HUES48 (cell line): Measurements from ENCODE around the gene SLC43A1.
A peak's percentile ranks its signal among the peaks of the same experiment; 100 is the strongest.

Experiments
- H3K27ac ChIP-seq: one replicate; pipeline ENCODE4 v1.7.0; 2013; ENCODE audit warnings: low read depth, low read length, inconsistent platforms
- H3K27me3 ChIP-seq: 2 replicates; pipeline ENCODE4 v1.6.1; 2013; ENCODE audit warnings: mild to moderate bottlenecking, low read length; ENCODE audit not compliant: control insufficient read depth, insufficient read depth
- H3K36me3 ChIP-seq: 2 replicates; pipeline ENCODE4 v1.6.1; 2013; ENCODE audit warnings: low read length; ENCODE audit not compliant: control insufficient read depth, insufficient read depth
- H3K4me1 ChIP-seq: 2 replicates; pipeline ENCODE4 v1.6.1; 2013; ENCODE audit warnings: mild to moderate bottlenecking, low read length; ENCODE audit not compliant: control insufficient read depth, insufficient read depth
- H3K4me3 ChIP-seq: 2 replicates; pipeline ENCODE4 v1.5.1; 2013; ENCODE audit warnings: mild to moderate bottlenecking, low read depth, low read length
- H3K9ac ChIP-seq: 2 replicates; pipeline ENCODE4 v1.6.1; 2013; ENCODE audit warnings: mild to moderate bottlenecking, low read depth, low read length, moderate library complexity
- H3K9me3 ChIP-seq: 2 replicates; pipeline ENCODE4 v1.6.1; 2013; ENCODE audit warnings: low read length; ENCODE audit not compliant: control insufficient read depth, insufficient read depth

The SLC43A1 gene

DNA sequence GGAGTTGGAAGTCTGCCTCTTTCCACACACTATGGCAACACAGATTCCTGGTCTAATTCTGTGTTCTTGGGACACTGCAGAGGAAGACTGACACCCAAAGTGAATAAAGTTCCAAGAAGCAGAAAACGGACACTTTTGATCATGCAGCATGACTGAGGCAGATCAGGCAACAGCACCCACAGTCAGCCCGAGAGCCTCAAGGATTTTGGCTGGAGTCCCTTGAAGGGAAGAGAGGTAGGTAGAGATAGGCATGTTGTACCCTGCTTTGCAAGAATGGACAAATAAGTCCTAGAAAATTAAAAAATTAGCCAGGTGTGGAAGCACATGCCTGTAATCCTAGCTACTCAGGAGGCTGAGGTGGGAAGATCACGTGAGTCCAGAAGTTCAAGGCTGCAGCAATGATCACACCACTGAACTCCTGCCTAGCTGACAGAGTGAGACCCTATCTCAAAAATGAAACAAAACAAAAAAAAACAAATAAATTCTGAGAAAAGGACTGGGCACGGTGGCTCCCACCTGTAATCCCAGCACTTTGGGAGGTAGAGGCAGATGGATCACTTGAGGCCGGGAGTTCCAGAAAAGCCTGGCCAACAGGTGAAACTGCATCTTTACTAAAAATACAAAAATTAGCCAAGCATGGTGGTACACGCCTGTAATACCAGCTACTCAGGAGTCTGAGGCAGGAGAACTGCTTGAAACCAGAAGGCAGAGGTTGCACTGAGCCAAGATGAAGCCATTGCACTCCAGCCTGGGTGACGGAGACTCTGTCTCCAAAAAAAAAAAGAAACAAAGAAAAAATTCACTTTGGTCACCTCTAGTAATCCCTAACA is 6.9 kb downstream of the SLC43A1 start:
- 0 out of 2 replicates have a peak, but pooled peaks cover 1% of the 10 kb centered on the region for H3K4me1 ChIP-seq

DNA sequence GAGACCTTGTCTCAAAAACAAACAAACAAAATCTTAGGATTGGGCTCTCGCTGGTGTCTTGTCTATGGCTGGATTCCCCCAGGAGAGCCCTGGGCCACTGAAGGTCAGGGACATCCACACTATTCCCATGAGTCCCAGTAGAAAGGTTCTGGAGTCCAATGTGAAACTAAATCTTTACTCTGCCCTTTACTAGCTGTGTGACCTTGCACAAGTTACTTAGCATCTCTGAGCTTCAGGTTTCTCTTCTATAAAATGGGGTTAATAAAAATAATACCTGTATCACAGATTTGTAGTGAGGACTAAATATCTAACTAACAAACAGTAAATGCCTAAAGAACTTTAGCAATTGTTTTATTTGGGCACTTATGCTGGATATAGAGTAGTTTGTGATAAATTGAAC is 9.0 kb downstream of the SLC43A1 start:
- no peak overlapping the region for H3K9ac ChIP-seq

More for the DNA sequence above, 6.9 kb downstream of the SLC43A1 start:
- H3K9me3 ChIP-seq, result no peaks in the 10 kb centered on the region
- H3K36me3 ChIP-seq, result 0 out of 2 replicates have a peak, but pooled peaks cover 6% of the 10 kb centered on the region
- H3K9ac ChIP-seq, result no peak overlapping the region
- no peaks in the 10 kb centered on the region for H3K27me3 ChIP-seq
- H3K4me3 ChIP-seq, result no peak overlapping the region
- H3K27ac ChIP-seq, result no peak overlapping the region

DNA sequence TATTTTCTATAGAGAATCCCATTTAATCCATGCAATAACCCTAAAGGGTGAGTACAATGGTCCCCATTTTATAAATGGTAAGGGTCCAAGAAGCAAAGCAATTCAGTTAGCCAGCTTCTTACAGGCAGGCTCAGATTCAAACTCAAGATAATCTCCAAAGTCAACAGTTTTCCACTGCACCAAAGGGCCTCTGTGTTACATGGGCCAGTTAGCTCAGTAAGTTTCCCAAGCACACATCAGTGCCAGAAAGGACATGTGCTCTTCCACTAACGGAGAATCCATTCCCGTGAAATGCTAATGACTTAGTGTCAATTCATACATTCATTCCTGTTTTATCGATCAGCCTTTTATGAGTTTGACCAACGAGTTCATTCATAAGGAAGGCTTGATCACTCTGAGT is 11.0 kb downstream of the SLC43A1 start:
- peaks cover 8% of the 10 kb centered on the region for H3K4me1 ChIP-seq
- no peaks in the 10 kb centered on the region for H3K9me3 ChIP-seq
- no peaks in the 10 kb centered on the region for H3K27me3 ChIP-seq
- H3K36me3 ChIP-seq, result peaks cover 14% of the 10 kb centered on the region; the same call in 1 of the 2 replicates
- H3K9ac ChIP-seq, result no peak overlapping the region
- H3K27ac ChIP-seq, result no peak overlapping the region
- no peak overlapping the region for H3K4me3 ChIP-seq

More for the DNA sequence above, 9.0 kb downstream of the SLC43A1 start:
- Histone ChIP-seq H3K27ac (no peak overlapping the region), H3K4me3 (no peak overlapping the region), H3K9me3 (no peaks in the 10 kb centered on the region), H3K4me1 (no peaks in the 10 kb centered on the region), H3K27me3 (no peaks in the 10 kb centered on the region), H3K36me3 (0 out of 2 replicates have a peak, but pooled peaks cover 6% of the 10 kb centered on the region)

DNA sequence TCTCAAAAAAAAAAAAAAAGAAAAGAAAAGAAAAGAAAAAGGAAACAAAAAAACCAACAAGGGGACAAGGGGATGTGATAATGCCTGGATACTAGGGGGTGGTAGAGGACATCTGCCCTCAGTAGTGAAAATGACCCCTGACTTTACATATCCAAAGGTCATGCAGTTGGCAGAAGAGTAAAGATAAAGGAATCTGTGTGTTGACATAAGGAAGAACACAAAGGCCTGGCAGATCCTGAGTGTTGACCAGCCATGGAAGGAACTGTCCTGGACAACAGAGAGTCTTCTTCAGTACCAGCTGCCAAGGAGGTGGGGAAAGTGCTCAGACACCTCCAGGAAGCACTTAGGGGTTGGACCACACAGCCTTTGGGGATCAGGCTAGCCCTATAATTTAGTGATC is 12.6 kb downstream of the SLC43A1 start:
- peaks cover 16% of the 10 kb centered on the region; the same call in 1 of the 2 replicates for H3K36me3 ChIP-seq

DNA sequence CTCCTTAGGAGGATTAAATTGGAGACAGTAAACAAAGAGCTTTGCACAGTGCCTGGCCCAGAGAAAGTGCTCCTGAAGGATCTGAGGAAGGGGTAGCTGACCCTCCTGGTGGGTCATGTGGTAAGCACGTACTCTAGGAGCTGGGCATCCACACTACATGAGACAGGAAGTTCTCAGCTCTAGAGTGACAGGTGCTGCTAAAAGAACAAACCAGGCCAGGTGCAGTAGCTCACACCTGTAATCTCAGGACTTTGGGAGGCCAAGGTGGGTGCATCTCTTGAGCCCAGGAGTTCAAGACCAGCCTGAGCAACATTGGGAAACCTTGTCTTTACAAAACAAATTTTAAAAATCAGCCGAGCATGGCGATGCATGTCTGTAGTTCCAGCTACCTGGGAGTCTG is 13.1 kb downstream of the SLC43A1 start:
- no peak overlapping the region for H3K4me3 ChIP-seq
- peaks cover 21% of the 10 kb centered on the region; the same call in 1 of the 2 replicates for H3K36me3 ChIP-seq
- no peak overlapping the region for H3K9ac ChIP-seq
- peaks cover 11% of the 10 kb centered on the region for H3K4me1 ChIP-seq
- no peaks in the 10 kb centered on the region for H3K27me3 ChIP-seq
- H3K27ac ChIP-seq, result no peak overlapping the region
- no peaks in the 10 kb centered on the region for H3K9me3 ChIP-seq

More for the DNA sequence above, 12.6 kb downstream of the SLC43A1 start:
- no peaks in the 10 kb centered on the region for H3K9me3 ChIP-seq
- no peak overlapping the region for H3K27ac ChIP-seq
- no peak overlapping the region for H3K4me3 ChIP-seq
- H3K27me3 ChIP-seq, result no peaks in the 10 kb centered on the region
- peaks cover 11% of the 10 kb centered on the region for H3K4me1 ChIP-seq
- no peak overlapping the region for H3K9ac ChIP-seq

DNA sequence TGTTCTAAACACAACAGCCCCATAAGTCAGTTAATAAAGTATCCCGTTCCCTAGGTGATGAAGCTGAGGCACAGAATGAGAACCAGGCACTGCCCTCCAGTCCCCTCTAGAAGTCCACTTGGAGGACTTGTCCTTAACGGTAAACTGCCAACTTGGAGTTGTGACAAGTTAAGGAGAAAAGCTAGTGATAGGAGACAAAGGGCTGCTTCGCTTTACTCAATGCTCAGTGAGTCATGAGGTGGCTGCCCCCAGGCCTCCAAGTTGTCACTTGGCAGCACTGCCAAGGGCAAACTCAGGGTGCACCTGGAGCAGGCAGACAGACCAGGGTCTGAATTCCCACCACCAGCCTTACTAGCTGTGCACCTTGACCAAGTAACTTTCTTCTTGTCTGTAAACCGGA is 13.5 kb downstream of the SLC43A1 start:
- H3K9ac ChIP-seq, result no peak overlapping the region
- peaks cover 11% of the 10 kb centered on the region for H3K4me1 ChIP-seq
- no peak overlapping the region for H3K27ac ChIP-seq
- H3K27me3 ChIP-seq, result no peaks in the 10 kb centered on the region
- no peaks in the 10 kb centered on the region for H3K9me3 ChIP-seq
- H3K36me3 ChIP-seq, result peaks cover 25% of the 10 kb centered on the region; the same call in 1 of the 2 replicates
- no peak overlapping the region for H3K4me3 ChIP-seq

DNA sequence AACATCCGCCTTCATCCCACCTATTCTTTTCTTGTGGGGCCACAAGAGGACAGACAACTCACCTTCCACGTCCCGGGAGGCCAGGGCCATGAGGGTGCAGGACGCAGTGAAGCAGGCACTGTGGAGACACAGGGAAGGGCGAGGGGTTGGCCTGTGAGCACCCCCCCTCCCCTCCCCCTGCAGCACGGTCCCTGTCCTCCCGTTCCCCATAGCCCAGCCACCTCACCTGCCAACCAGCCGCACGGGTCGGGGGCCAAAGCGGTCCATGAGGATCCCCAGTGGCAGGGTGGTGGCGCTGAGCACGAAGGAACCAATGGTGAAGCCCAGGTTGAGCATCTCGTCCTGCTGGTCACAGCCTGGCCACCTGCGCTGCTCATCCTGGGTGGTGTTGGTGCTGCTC is 14.6 kb downstream of the SLC43A1 start:
- Histone ChIP-seq H3K9ac (no peak overlapping the region), H3K9me3 (no peaks in the 10 kb centered on the region), H3K27me3 (no peaks in the 10 kb centered on the region), H3K36me3 (peaks cover 27% of the 10 kb centered on the region; the same call in 1 of the 2 replicates), H3K27ac (no peak overlapping the region), H3K4me3 (no peak overlapping the region), H3K4me1 (peaks cover 11% of the 10 kb centered on the region)

DNA sequence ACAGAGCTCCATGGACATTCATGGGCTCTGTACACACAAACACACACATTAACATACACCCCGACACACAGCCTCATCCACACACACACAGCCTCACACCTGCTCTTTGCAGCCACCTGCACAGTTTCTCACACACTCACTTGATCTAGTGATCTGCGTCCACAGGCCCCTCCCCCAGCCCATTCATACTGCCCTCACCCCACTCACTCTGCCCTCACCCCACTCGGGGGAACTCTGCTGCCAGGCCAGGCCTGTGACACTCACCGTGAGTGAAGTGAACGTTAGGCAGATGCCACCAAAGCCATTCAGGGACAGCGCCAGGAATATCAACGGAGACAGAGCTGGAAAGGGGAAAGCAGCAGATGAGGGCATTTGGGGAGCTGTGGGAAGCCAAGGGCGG is 15.0 kb downstream of the SLC43A1 start:
- H3K27ac ChIP-seq, result no peak overlapping the region
- H3K9ac ChIP-seq, result no peak overlapping the region
- no peaks in the 10 kb centered on the region for H3K9me3 ChIP-seq
- H3K4me3 ChIP-seq, result peak overlapping the region; percentile 43; the same call in 1 of the 2 replicates
- H3K4me1 ChIP-seq, result peaks cover 11% of the 10 kb centered on the region
- H3K36me3 ChIP-seq, result peaks cover 31% of the 10 kb centered on the region; the same call in 1 of the 2 replicates
- H3K27me3 ChIP-seq, result no peaks in the 10 kb centered on the region

DNA sequence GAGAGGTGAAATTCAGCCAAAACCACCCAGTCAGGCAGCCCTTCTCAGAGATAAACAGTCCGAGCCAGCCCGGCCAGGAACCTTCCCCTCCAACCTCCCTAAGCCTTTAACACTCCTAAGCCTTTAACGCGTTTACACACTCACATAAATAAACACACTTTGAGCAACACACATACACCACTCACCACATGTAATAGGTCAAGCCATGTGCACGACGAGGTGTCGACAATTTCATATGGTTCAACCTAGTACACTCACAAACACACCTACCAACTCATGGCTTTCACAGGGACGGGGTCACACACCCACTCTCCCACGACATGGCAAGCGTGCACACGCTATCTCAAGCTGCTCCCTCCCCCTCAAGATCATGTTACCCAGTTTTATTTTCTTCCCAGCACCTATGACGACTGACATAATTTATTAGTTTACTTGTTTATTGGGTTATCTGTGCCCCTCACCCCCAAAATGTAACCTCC is 15.5 kb downstream of the SLC43A1 start:
- H3K4me3 ChIP-seq, result peak overlapping the region; percentile 43

DNA sequence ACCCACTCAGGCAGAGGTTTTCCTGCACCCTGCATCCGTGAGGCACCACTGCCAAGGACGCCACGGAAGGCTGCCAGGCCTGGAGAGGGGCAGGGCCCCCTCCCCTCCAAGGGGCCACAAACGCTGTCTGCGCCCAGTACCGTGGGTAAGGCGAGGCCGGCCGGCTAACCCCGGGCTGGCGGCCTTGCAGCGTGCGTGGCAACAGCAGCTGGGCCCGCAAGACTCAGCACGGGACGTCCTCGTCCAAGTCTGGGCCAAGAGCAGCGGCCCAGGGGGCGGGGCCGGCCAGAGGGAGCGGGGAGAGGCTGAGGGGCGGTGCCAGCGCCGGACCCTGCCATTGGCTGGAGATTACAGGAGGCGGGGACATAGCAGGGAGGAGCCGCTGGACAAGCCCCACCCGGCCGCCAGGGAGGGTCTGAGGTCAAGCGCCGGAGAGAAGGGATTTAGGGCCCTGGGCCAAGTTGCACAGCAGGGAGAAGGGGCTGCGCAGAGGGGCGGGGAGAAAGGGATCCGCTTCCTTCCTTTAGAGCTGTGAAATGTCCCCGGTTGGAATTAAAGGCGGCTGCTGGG is 16.0 kb downstream of the SLC43A1 start:
- peak overlapping the region; percentile 38; the same call in 1 of the 2 replicates for H3K9ac ChIP-seq
- peaks cover 27% of the 10 kb centered on the region; the same call in 1 of the 2 replicates for H3K36me3 ChIP-seq
- no peaks in the 10 kb centered on the region for H3K9me3 ChIP-seq
- peaks cover 11% of the 10 kb centered on the region for H3K4me1 ChIP-seq
- H3K27ac ChIP-seq, result peak overlapping the region; percentile 63
- peak overlapping the region; percentile 43 for H3K4me3 ChIP-seq
- no peaks in the 10 kb centered on the region for H3K27me3 ChIP-seq

More for the DNA sequence above, 15.5 kb downstream of the SLC43A1 start:
- Histone ChIP-seq H3K9me3 (no peaks in the 10 kb centered on the region), H3K4me1 (peaks cover 11% of the 10 kb centered on the region), H3K9ac (no peak overlapping the region), H3K27ac (peak overlapping the region; percentile 63), H3K27me3 (no peaks in the 10 kb centered on the region), H3K36me3 (peaks cover 30% of the 10 kb centered on the region; the same call in 1 of the 2 replicates)

DNA sequence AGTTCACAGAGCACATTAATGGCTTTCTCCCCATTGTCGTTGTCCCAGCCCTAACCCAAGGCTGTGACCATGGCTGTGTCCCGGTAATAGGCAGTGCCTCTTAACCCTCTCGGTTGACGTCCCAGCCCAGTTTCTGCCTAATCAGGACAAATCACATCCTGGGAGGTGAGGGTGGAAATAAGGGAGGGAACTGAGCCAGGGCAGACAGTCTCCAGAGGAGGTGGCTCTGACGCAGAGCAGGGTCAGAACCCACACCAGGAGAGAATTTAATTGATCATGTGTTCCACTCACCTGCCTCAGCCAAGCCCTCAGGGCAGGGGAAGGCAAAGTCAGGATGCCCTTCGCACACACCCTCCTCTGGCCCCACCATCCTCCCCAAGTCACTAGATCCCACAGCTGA is 17.0 kb downstream of the SLC43A1 start:
- H3K27me3 ChIP-seq, result no peaks in the 10 kb centered on the region
- H3K4me3 ChIP-seq, result no peak overlapping the region
- peaks cover 33% of the 10 kb centered on the region; the same call in 1 of the 2 replicates for H3K36me3 ChIP-seq
- no peak overlapping the region for H3K9ac ChIP-seq
- peaks cover 18% of the 10 kb centered on the region for H3K4me1 ChIP-seq
- H3K27ac ChIP-seq, result no peak overlapping the region
- no peaks in the 10 kb centered on the region for H3K9me3 ChIP-seq
